ENCODE measurements around the gene DMGDH. TPM values are rescaled to one million over a fixed set of nuclear protein-coding genes. Genes with fewer than 3 reads are reported as not detected.

Gene DMGDH
- total RNA-seq, 1 donor from 2014 or later = 1.1 TPM

GRCh38 chr5:79080804-79081203, 11.3 kb upstream of the DMGDH start:
- no peak for DNase-seq (ENCODE audit: extremely low spot score, unreplicated experiment)
- no peak overlapping the region for H3K4me3 Mint-ChIP-seq (ENCODE audit: unreplicated experiment)
- no peaks in the 10 kb centered on the region for H3K4me1 Mint-ChIP-seq (ENCODE audit: unreplicated experiment)

GRCh38 chr5:79077680-79078365, 8.3 kb upstream of the DMGDH start:
- H3K9me3 Mint-ChIP-seq (ENCODE audit: unreplicated experiment) = peaks cover 3% of the 10 kb centered on the region
- H3K4me1 Mint-ChIP-seq (ENCODE audit: unreplicated experiment) = no peaks in the 10 kb centered on the region
- TF ChIP-seq, protein P1, sequence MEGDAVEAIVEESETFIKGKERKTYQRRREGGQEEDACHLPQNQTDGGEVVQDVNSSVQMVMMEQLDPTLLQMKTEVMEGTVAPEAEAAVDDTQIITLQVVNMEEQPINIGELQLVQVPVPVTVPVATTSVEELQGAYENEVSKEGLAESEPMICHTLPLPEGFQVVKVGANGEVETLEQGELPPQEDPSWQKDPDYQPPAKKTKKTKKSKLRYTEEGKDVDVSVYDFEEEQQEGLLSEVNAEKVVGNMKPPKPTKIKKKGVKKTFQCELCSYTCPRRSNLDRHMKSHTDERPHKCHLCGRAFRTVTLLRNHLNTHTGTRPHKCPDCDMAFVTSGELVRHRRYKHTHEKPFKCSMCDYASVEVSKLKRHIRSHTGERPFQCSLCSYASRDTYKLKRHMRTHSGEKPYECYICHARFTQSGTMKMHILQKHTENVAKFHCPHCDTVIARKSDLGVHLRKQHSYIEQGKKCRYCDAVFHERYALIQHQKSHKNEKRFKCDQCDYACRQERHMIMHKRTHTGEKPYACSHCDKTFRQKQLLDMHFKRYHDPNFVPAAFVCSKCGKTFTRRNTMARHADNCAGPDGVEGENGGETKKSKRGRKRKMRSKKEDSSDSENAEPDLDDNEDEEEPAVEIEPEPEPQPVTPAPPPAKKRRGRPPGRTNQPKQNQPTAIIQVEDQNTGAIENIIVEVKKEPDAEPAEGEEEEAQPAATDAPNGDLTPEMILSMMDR (IDR thresholded peaks at IDR 0.05) = no peak
- no peak for DNase-seq (ENCODE audit: extremely low spot score, unreplicated experiment)
- peaks cover 15% of the 10 kb centered on the region for H3K27me3 Mint-ChIP-seq (ENCODE audit: unreplicated experiment)
- no peak overlapping the region for H3K4me3 Mint-ChIP-seq (ENCODE audit: unreplicated experiment)
- H3K36me3 Mint-ChIP-seq (ENCODE audit: unreplicated experiment) = no peaks in the 10 kb centered on the region
- no peak overlapping the region for H3K27ac Mint-ChIP-seq (ENCODE audit: unreplicated experiment)

More at GRCh38 chr5:79080804-79081203, 11.3 kb upstream of the DMGDH start:
- H3K27me3 Mint-ChIP-seq (ENCODE audit: unreplicated experiment) = peaks cover 20% of the 10 kb centered on the region
- no peak overlapping the region for H3K27ac Mint-ChIP-seq (ENCODE audit: unreplicated experiment)
- H3K36me3 Mint-ChIP-seq (ENCODE audit: unreplicated experiment) = no peaks in the 10 kb centered on the region
- TF ChIP-seq, protein P1 (IDR thresholded peaks at IDR 0.05) = no peak
- H3K9me3 Mint-ChIP-seq (ENCODE audit: unreplicated experiment) = no peaks in the 10 kb centered on the region

DNA sequence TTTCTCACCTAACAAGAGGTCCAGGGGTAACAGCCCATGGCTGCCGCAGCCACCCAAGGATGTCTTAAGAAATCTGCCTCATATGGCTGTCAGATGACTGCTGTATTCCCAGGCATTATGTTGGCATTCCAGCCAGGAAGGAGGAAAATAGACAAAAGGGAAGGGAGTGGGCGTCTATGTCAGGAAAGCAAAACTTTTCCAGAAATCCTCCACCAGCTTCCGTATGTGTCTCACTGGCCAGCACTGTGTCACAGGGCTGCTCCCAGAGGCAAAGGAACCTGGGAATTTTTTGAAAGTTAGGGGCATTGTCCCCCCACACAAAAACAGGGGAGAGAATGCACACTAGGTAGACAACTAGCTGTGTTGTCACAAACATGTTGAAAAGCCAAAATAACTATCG, 7.3 kb upstream of the DMGDH start:
- Mint-ChIP-seq H3K9me3 (ENCODE audit: unreplicated experiment) (peaks cover 3% of the 10 kb centered on the region), H3K27ac (ENCODE audit: unreplicated experiment) (no peak overlapping the region), H3K4me1 (ENCODE audit: unreplicated experiment) (no peaks in the 10 kb centered on the region), H3K27me3 (ENCODE audit: unreplicated experiment) (peaks cover 15% of the 10 kb centered on the region), H3K4me3 (ENCODE audit: unreplicated experiment) (no peak overlapping the region), H3K36me3 (ENCODE audit: unreplicated experiment) (no peaks in the 10 kb centered on the region)
- TF ChIP-seq, protein P1 (IDR thresholded peaks at IDR 0.05) = no peak
- no peak for DNase-seq (ENCODE audit: extremely low spot score, unreplicated experiment)

- Mint-ChIP-seq H3K27me3 (ENCODE audit: unreplicated experiment) (peaks cover 15% of the 10 kb centered on the region), H3K27ac (ENCODE audit: unreplicated experiment) (no peak overlapping the region), H3K9me3 (ENCODE audit: unreplicated experiment) (peaks cover 3% of the 10 kb centered on the region), H3K4me3 (ENCODE audit: unreplicated experiment) (no peak overlapping the region), H3K4me1 (ENCODE audit: unreplicated experiment) (no peaks in the 10 kb centered on the region), H3K36me3 (ENCODE audit: unreplicated experiment) (no peaks in the 10 kb centered on the region)
- DNase-seq (ENCODE audit: extremely low spot score, unreplicated experiment) = no peak
- TF ChIP-seq, protein P1 (IDR thresholded peaks at IDR 0.05) = no peak
Measured at GRCh38 chr5:79075646-79076426, 6.4 kb upstream of the DMGDH start.

DNA sequence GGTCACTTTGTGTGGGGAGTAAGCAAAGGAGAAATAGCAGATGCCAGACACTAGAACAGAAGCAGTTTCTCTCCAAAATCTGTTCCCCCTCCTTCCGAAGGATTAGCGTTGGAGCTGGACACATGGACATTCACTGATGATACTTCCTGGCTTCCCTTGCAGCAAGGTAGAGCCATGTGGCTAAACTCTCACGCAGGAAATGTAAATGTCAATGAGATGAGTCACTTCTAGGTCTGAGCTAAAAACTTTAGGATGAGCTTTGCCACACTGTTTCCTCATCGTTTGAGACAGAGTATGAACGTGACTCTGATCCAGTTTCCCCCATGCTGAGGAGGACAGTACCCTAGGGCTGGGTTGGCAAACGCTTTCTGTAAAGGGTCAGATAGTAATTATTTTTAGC, 5.2 kb upstream of the DMGDH start:
- H3K36me3 Mint-ChIP-seq (ENCODE audit: unreplicated experiment) = no peaks in the 10 kb centered on the region
- no peak for DNase-seq (ENCODE audit: extremely low spot score, unreplicated experiment)
- H3K27me3 Mint-ChIP-seq (ENCODE audit: unreplicated experiment) = peaks cover 15% of the 10 kb centered on the region
- H3K4me3 Mint-ChIP-seq (ENCODE audit: unreplicated experiment) = no peak overlapping the region
- no peak overlapping the region for H3K27ac Mint-ChIP-seq (ENCODE audit: unreplicated experiment)
- TF ChIP-seq, protein P1 (IDR thresholded peaks at IDR 0.05) = no peak
- H3K4me1 Mint-ChIP-seq (ENCODE audit: unreplicated experiment) = no peaks in the 10 kb centered on the region
- peaks cover 3% of the 10 kb centered on the region for H3K9me3 Mint-ChIP-seq (ENCODE audit: unreplicated experiment)

Measured in osteocyte (in vitro differentiated cells).